Right lobe of liver (tissue), 6 donors: ENCODE measurements around the gene PKIG. TPM values are rescaled to one million over a fixed set of nuclear protein-coding genes. Genes with fewer than 3 reads are reported as not detected.
"Not testable (repeated sequence)": the region's sequence is repeated elsewhere in the genome, so short reads cannot be mapped to it uniquely, and the experiment has no call there.

Experiments
- ATAC-seq, 4 donors: fragments of 200-7000 bp; cut with Tn5 transposase; one replicate each; pipeline ENCODE4 v1.9.1; 2020; ENCODE audit warnings: mild to moderate bottlenecking in 4 of 4, moderate library complexity in 4 of 4
- DNase-seq, 3 donors: peaks; one replicate each; pipeline ENCODE4 v3.0.0-alpha.2; 2020
- H3K27ac ChIP-seq, 3 donors: fragments of 200-600 bp; one replicate each; pipeline ENCODE4 v1.8.0; 2022
- H3K27me3 ChIP-seq, 2 donors: fragments of 200-600 bp; one replicate each; pipeline ENCODE4 v1.8.0; 2022
- H3K36me3 ChIP-seq, 4 donors: fragments of 200-600 bp; sonication (generic) in 1 of 4; one replicate each; pipeline versions ENCODE4 v1.5.1 to v1.8.0; 2017 to 2022; ENCODE audit warnings: control low read depth in 1 of 4
- H3K4me1 ChIP-seq, 4 donors: fragments of 200-600 bp; sonication (generic) in 1 of 4; one replicate each; pipeline versions ENCODE4 v1.5.1 to v1.8.0; 2017 to 2022; ENCODE audit warnings: control low read depth in 1 of 4
- H3K4me3 ChIP-seq, 3 donors: fragments of 200-600 bp; one replicate each; pipeline ENCODE4 v1.8.0; 2022
- H3K9me3 ChIP-seq, 4 donors: fragments of 200-600 bp; sonication (generic) in 1 of 4; one replicate each; pipeline versions ENCODE4 v1.5.1 to v1.8.0; 2017 to 2022; ENCODE audit warnings: control low read depth in 1 of 4
- CTCF ChIP-seq, 4 donors: fragments of 200-600 bp in 3 of 4; fragments of 450-650 bp in 1 of 4; IDR thresholded peaks; one replicate each; pipeline versions ENCODE4 v1.5.1 to v1.8.0; 2016 to 2022; ENCODE audit warnings: antibody characterized with exemption in 4 of 4, mild to moderate bottlenecking in 2 of 4
- POLR2A ChIP-seq: fragments of 450-650 bp; IDR thresholded peaks from one replicate; pipeline ENCODE4 v1.6.1; 2017; ENCODE audit warnings: antibody characterized with exemption, mild to moderate bottlenecking
- WGBS: methylation state at CpG from one replicate; pipeline ENCODE4 v1.1.6; 2018; ENCODE audit warnings: low coverage, low lambda C conversion rate; ENCODE audit not compliant: insufficient coverage; ENCODE audit errors: missing lambda C conversion rate; 5-methylcytosine and 5-hydroxymethylcytosine counted together
- intact Hi-C, 2 donors: fragments of 100-400 bp; cut with DNase I; formaldehyde crosslinking; loops; one replicate each; pipeline versions ENCODE4 v1.11.2 to v1.14.1; 2022
- total RNA-seq, 6 experiments: library from RNA; depleted of rRNA in 2 of 6; stranded (reverse); fragments of >200 nt in 2 of 6; fragmentation: NEBNext Ultra II Directional in 3 of 6; extraction: Animal tissue kit (Norgen Biotek cat#: 25700) in 3 of 6; gene quantifications; one replicate each; pipeline versions ENCODE4 v1.1.0 to v1.2.4, GENCODE V29; 2016 to 2023
- donor health status: DM: no; HTN: yes; CAD: no.
- donor health status: DM: no; HTN: no; CAD: no.
- donor health status: DM: no; HTN: no; CAD: no.
- donor health status: DM: no; HTN: yes; CAD: no.
- donor health status: DM: no; HTN: yes; CAD: no.

The PKIG gene
- total RNA-seq, 6 experiments from 2014 or later: 11.7 to 31.7 (median 21.8) TPM

DNA sequence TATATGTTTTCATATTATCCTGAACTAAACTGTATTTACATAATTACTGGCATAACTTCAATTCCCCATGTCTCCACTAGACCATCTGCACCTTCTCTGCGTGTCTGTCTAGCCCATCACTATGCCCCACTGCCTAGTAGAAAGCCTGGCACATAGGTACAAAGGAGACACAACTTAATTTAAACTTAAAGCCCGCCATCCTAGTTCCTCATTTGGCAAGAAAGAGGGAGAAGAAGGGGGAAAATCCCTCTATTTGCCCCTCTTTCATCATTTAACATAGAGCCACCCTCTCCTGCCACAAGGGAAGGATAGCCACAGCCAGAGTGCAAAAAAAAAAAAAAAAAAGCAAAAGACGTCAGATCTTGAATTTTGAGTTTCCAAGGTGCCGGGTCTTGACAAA lies 1.8 kb downstream of the PKIG start:
- no peaks in the 10 kb centered on the region for H3K9me3 ChIP-seq
- H3K4me1 ChIP-seq: no peaks in the 10 kb centered on the region
- DNase-seq (no peak), ATAC-seq (no peak)
- no peaks in the 10 kb centered on the region for H3K36me3 ChIP-seq
- H3K27me3 ChIP-seq: no peaks in the 10 kb centered on the region
- TF ChIP-seq CTCF (IDR thresholded peaks at IDR 0.05) (no peak), POLR2A (no peak)
- 80% methylated on average over 3 of the region's 4 CpGs for whole genome bisulfite sequencing
- H3K4me3 ChIP-seq: no peak overlapping the region
- H3K27ac ChIP-seq: no peak overlapping the region
- intact Hi-C loops: no loop called here

DNA sequence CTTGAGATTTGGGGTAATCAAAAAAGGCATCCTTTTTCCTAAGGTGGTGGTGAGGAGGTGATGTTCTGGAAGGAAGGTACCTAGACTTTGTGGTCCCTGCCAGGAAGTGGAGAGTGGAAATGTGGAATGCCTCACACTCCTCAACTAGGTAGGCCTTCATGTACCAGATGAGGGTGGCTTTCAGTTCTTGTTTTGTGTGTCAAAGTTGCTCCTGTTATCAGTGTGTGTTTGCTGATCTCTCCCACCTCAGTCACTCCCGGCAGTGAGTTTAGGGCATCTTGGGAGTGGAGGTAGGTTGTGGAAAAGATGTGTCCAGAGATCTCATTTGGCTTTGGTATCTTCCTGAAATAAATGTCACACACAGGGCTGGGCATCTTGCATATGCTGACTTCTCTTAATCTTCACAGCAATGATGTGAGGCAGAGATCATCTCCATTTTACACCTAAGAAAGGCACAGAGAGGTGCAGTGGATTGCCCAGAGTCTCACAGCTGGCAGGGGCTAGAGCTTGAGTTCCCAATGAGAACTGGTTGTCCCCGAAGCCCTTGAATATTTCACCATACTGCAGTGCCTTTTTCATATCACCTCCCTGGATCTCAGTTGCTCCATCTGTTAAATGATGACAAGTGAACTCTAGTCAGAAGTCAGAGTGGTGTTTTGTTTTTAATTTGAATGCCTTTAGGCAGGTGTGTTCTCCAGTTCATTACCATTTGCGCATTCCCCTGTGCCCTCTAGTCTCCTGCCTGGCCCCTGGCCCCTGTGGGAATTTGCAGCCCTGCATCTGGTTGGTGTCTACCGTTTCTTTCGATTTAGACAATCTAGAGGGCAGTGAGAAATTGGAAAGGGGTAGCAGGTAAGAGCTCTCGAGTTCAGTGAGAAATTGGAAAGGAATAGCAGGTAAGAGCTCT lies 2.9 kb downstream of the PKIG start:
- Histone ChIP-seq H3K27me3 (no peaks in the 10 kb centered on the region), H3K9me3 (no peaks in the 10 kb centered on the region), H3K4me3 (no peak overlapping the region), H3K4me1 (no peaks in the 10 kb centered on the region), H3K36me3 (peaks cover 0 to 4% (median 0%) of the 10 kb centered on the region in 4 donors), H3K27ac (no peak overlapping the region)
- intact Hi-C loops: no loop called here
- no peak for ATAC-seq
- WGBS: 90% methylated on average over 6 of the region's 6 CpGs
- no peak for DNase-seq
- TF ChIP-seq CTCF (IDR thresholded peaks at IDR 0.05): no peak

GRCh38 chr20:44586289-44586911 lies 4.0 kb downstream of the PKIG start:
- H3K9me3 ChIP-seq: no peaks in the 10 kb centered on the region
- no peak overlapping the region for H3K27ac ChIP-seq
- 100% methylated on average over 2 of the region's 3 CpGs for WGBS
- no peak for ATAC-seq
- peaks cover 0 to 7% (median 0%) of the 10 kb centered on the region in 4 donors for H3K36me3 ChIP-seq
- DNase-seq: no peak
- no peak overlapping the region for H3K4me3 ChIP-seq
- TF ChIP-seq POLR2A: no peak
- TF ChIP-seq CTCF (IDR thresholded peaks at IDR 0.05): no peak
- H3K27me3 ChIP-seq: no peaks in the 10 kb centered on the region
- no peaks in the 10 kb centered on the region for H3K4me1 ChIP-seq
- intact Hi-C loops: no loop called here

GRCh38 chr20:44587035-44587980 lies 4.9 kb downstream of the PKIG start:
- peaks cover 0 to 7% (median 0%) of the 10 kb centered on the region in 4 donors for H3K36me3 ChIP-seq
- intact Hi-C loops: no loop called here
- WGBS: 59% methylated on average over 10 of the region's 10 CpGs
- ATAC-seq (no peak), DNase-seq (no peak)
- no peak overlapping the region for H3K4me3 ChIP-seq
- H3K9me3 ChIP-seq: no peaks in the 10 kb centered on the region
- TF ChIP-seq CTCF (IDR thresholded peaks at IDR 0.05) (no peak), POLR2A (no peak)
- no peaks in the 10 kb centered on the region for H3K27me3 ChIP-seq
- H3K4me1 ChIP-seq: no peaks in the 10 kb centered on the region
- H3K27ac ChIP-seq: no peak overlapping the region

DNA sequence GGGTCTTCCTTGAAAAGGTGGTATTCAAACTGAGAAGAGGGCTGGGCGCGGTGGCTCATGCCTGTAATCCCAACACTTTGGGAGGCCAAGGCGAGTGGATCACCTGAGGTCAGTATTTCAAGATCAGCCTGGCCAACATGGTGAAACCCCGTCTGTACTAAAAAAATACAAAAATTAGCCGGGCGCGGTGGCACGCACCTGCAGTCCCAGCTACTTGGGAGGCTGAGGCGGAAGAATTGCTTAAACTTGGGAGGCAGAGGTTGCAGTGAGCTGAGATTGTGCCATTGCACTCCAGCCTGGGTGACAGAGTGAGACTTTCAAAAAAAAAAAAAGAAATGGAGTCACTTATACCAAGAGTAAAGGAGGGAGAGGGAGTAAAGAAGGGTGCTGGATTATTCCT lies 5.9 kb downstream of the PKIG start:
- H3K9me3 ChIP-seq, H3K27me3 ChIP-seq: not testable (repeated sequence)

More for the DNA sequence above, 5.9 kb downstream of the PKIG start:
- 100% methylated on average over 7 of the region's 9 CpGs for WGBS
- intact Hi-C loops, H3K27ac ChIP-seq, DNase-seq, H3K4me3 ChIP-seq, H3K36me3 ChIP-seq, H3K4me1 ChIP-seq, ATAC-seq: not testable (repeated sequence)
